Type B pancreatic cell (in vitro differentiated cells): ENCODE data around the gene LTBP2. TPM values are rescaled to one million over a fixed set of nuclear protein-coding genes. Genes with fewer than 3 reads are reported as not detected.

Experiments
- DNase-seq: peaks from one replicate; pipeline ENCODE4 v3.0.0; 2021; ENCODE audit warnings: mixed read lengths; ENCODE audit not compliant: unreplicated experiment; ENCODE audit errors: extremely low spot score
- H3K27ac Mint-ChIP-seq: 2 replicates; pipeline ENCODE4 v1.8.0; 2021; ENCODE audit warnings: mild to moderate bottlenecking, mixed read lengths
- H3K27me3 Mint-ChIP-seq: 2 replicates; pipeline ENCODE4 v1.8.0; 2021; ENCODE audit warnings: mixed read lengths
- H3K36me3 Mint-ChIP-seq: 2 replicates; pipeline ENCODE4 v1.8.0; 2021; ENCODE audit warnings: mixed read lengths
- H3K4me1 Mint-ChIP-seq: one replicate; pipeline ENCODE4 v1.8.0; 2021; ENCODE audit warnings: mixed read lengths; ENCODE audit not compliant: unreplicated experiment
- H3K4me3 Mint-ChIP-seq: 2 replicates; pipeline ENCODE4 v1.8.0; 2021; ENCODE audit warnings: mild to moderate bottlenecking, mixed read lengths
- H3K9me3 Mint-ChIP-seq: 2 replicates; pipeline ENCODE4 v1.8.0; 2021; ENCODE audit warnings: mixed read lengths
- CTCF ChIP-seq: fragments of 200-600 bp; sonication (generic); conservative IDR thresholded peaks from 2 replicates; pipeline ENCODE4 v1.5.0; 2021; ENCODE audit warnings: antibody characterized with exemption, mild to moderate bottlenecking
- total RNA-seq: library from RNA; stranded (reverse); gene quantifications from 2 replicates; pipeline ENCODE4 v1.2.1, GENCODE V29; 2021; ENCODE audit warnings: low replicate concordance

Gene LTBP2
- total RNA-seq, 1 donor from 2014 or later: 1.1 TPM

- no peak for TF ChIP-seq CTCF
- Mint-ChIP-seq H3K27me3 (no peaks in the 10 kb centered on the region), H3K4me1 (peaks cover 28% of the 10 kb centered on the region), H3K27ac (no peak overlapping the region), H3K4me3 (no peak overlapping the region), H3K9me3 (no peaks in the 10 kb centered on the region), H3K36me3 (no peaks in the 10 kb centered on the region)
- DNase-seq: no peak
These were observed 53.4 kb downstream of the LTBP2 start for GRCh38 chr14:74558655-74559054.

- no peaks in the 10 kb centered on the region for H3K36me3 Mint-ChIP-seq
- DNase-seq: no peak
- H3K27me3 Mint-ChIP-seq: no peaks in the 10 kb centered on the region
- H3K4me3 Mint-ChIP-seq: no peak overlapping the region
- TF ChIP-seq CTCF: no peak
- no peak overlapping the region for H3K27ac Mint-ChIP-seq
- peaks cover 24% of the 10 kb centered on the region for H3K4me1 Mint-ChIP-seq
- no peaks in the 10 kb centered on the region for H3K9me3 Mint-ChIP-seq
These were observed 54.3 kb downstream of the LTBP2 start for GRCh38 chr14:74557691-74558090.

GRCh38 chr14:74555476-74556050 lies 56.5 kb downstream of the LTBP2 start:
- Mint-ChIP-seq H3K9me3 (no peaks in the 10 kb centered on the region), H3K4me3 (no peak overlapping the region), H3K4me1 (peaks cover 27% of the 10 kb centered on the region), H3K27ac (no peak overlapping the region), H3K36me3 (no peaks in the 10 kb centered on the region), H3K27me3 (no peaks in the 10 kb centered on the region)
- no peak for DNase-seq
- TF ChIP-seq CTCF: no peak

- Mint-ChIP-seq H3K36me3 (no peaks in the 10 kb centered on the region), H3K9me3 (no peaks in the 10 kb centered on the region), H3K27me3 (no peaks in the 10 kb centered on the region), H3K4me1 (peaks cover 28% of the 10 kb centered on the region), H3K27ac (no peak overlapping the region), H3K4me3 (no peak overlapping the region)
- TF ChIP-seq CTCF: no peak
- no peak for DNase-seq
These were observed 57.2 kb downstream of the LTBP2 start for GRCh38 chr14:74554742-74555362.

- Mint-ChIP-seq H3K4me1 (peaks cover 28% of the 10 kb centered on the region), H3K27ac (no peak overlapping the region), H3K36me3 (no peaks in the 10 kb centered on the region), H3K9me3 (no peaks in the 10 kb centered on the region), H3K27me3 (peaks cover 3% of the 10 kb centered on the region), H3K4me3 (no peak overlapping the region)
- no peak for DNase-seq
- TF ChIP-seq CTCF: no peak
These were observed 59.4 kb downstream of the LTBP2 start for GRCh38 chr14:74552623-74553022.
